Measurements from ENCODE around the gene JMJD1C. TPM values are rescaled to one million over a fixed set of nuclear protein-coding genes. Genes with fewer than 3 reads are reported as not detected.

JMJD1C gene
- total RNA-seq, 1 donor from 2014 or later: 120 TPM

DNA sequence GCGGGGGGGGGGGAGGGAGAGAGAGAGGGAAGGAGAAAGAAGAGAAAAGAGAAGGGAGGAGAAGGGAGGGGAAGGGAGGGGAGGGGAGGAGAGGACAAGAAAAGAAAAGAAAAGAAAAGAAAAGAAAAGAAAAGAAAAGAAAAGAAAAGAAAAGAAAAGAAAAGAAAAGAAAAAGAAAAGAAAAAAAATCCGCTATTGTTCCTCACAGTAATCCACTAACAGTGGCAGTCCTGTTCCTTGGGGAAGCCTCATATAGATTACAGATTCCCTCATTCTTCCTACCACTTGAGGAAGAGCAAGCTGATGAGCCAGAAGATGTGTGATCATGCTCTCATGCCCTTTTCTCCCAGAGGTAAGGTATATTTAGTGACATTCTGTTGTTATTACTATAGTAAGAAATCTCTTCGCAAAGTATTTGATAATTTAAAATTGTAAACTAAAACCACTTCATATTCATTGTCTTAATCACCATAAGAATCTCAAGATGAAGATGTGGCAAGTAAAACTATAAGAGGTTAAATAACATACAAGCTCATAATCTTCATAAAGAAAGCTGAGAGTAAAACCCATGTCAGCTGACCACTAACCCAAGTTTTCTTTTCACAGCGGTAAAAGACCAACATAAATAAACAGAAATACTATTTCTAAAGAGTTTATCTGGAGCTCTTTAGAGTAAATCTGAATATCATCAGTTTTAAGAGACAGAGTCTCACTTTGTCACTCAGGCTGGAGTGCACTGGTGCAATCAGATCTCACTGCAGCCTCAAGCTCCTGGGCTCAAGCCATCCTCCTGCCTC, 128.1 kb downstream of the JMJD1C start:
- Mint-ChIP-seq H3K36me3 (ENCODE audit: unreplicated experiment) (no peaks in the 10 kb centered on the region), H3K4me3 (ENCODE audit: unreplicated experiment) (no peak overlapping the region), H3K27me3 (ENCODE audit: unreplicated experiment) (no peaks in the 10 kb centered on the region), H3K4me1 (ENCODE audit: unreplicated experiment) (peaks cover 5% of the 10 kb centered on the region), H3K27ac (ENCODE audit: unreplicated experiment) (no peak overlapping the region), H3K9me3 (ENCODE audit: unreplicated experiment) (no peaks in the 10 kb centered on the region)
- TF ChIP-seq, protein P1, sequence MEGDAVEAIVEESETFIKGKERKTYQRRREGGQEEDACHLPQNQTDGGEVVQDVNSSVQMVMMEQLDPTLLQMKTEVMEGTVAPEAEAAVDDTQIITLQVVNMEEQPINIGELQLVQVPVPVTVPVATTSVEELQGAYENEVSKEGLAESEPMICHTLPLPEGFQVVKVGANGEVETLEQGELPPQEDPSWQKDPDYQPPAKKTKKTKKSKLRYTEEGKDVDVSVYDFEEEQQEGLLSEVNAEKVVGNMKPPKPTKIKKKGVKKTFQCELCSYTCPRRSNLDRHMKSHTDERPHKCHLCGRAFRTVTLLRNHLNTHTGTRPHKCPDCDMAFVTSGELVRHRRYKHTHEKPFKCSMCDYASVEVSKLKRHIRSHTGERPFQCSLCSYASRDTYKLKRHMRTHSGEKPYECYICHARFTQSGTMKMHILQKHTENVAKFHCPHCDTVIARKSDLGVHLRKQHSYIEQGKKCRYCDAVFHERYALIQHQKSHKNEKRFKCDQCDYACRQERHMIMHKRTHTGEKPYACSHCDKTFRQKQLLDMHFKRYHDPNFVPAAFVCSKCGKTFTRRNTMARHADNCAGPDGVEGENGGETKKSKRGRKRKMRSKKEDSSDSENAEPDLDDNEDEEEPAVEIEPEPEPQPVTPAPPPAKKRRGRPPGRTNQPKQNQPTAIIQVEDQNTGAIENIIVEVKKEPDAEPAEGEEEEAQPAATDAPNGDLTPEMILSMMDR (IDR thresholded peaks at IDR 0.05): no peak
- DNase-seq (ENCODE audit: extremely low spot score, unreplicated experiment): no peak

DNA sequence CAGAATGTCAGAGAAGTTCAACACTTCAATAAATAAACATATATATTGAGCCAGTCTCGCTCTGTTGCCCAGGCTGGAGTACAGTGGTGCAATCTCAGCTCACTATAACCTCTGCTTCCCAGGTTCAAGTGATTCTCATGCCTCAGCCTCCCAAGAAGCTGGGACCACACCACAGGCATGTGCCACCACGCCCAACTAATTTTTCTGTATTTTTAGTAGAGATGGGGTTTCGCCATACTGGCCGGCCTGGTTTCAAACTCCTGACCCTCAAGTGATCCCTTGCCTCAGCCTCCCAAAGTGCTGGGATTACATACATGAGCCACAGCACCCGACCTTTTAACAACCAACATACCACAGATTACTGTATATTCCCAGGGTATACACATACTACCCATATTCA, 134.2 kb downstream of the JMJD1C start:
- no peaks in the 10 kb centered on the region for H3K9me3 Mint-ChIP-seq (ENCODE audit: unreplicated experiment)
- peak overlapping the region; percentile 13 for H3K27ac Mint-ChIP-seq (ENCODE audit: unreplicated experiment)
- DNase-seq (ENCODE audit: extremely low spot score, unreplicated experiment): no peak
- no peak overlapping the region for H3K4me3 Mint-ChIP-seq (ENCODE audit: unreplicated experiment)
- no peaks in the 10 kb centered on the region for H3K27me3 Mint-ChIP-seq (ENCODE audit: unreplicated experiment)
- no peaks in the 10 kb centered on the region for H3K36me3 Mint-ChIP-seq (ENCODE audit: unreplicated experiment)
- peaks cover 15% of the 10 kb centered on the region for H3K4me1 Mint-ChIP-seq (ENCODE audit: unreplicated experiment)
- TF ChIP-seq, protein P1 (IDR thresholded peaks at IDR 0.05): no peak

DNA sequence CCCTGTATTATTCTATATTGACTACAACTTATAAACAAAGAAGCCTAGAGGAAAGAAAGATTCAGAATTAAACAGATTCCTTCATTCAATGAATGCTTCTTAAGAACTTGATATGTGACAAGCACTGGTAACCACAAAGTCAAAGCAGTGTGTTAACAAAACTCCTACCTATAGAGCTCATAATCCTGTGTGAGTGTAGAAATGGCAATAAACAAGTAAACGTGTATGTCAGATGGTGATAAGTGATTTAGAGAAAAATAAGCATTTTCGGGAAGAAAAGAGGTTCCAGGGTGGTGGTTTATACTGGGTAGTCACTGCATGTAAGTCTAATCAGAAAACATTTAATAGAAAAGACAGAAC, 141.3 kb downstream of the JMJD1C start:
- Mint-ChIP-seq H3K9me3 (ENCODE audit: unreplicated experiment) (no peaks in the 10 kb centered on the region), H3K27me3 (ENCODE audit: unreplicated experiment) (no peaks in the 10 kb centered on the region)
- TF ChIP-seq, protein P1 (IDR thresholded peaks at IDR 0.05): no peak

DNA sequence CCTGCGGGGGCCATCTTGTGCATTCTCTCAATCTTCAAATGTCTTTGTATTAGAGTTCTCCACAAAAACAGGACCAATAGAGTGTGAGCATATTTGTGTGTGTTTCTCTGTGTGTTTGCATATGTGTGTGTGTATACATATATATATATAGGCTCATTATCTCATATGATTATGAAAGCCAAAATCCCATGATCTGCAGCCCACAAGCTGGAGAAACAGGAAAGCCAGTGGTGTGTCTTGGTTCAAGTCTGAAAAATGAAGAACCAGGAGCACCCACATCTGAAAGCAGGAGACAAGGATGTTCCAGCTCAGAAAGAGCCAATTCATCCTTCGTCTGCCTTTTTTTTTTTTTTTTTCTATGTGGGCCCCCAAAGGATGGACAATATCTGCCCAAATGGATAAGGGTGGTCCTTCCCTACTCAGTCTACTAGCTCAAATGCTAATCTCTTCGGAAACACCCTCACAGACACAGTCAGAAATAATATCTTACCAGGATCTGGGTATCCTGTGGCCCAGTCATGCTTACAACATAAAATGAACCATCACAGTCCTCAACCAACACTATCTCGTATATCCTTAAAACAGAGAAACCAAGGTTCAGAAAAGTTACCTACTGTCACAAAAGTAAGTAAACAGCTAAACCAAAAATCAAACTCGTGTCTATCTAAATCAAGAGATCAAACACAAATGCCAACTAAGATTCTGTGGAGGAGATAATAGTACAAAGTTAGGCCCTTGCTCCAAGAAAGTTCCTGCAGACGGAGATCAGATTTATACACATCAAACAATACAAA, 141.9 kb downstream of the JMJD1C start:
- Mint-ChIP-seq H3K4me1 (ENCODE audit: unreplicated experiment) (peaks cover 3% of the 10 kb centered on the region), H3K9me3 (ENCODE audit: unreplicated experiment) (no peaks in the 10 kb centered on the region), H3K27ac (ENCODE audit: unreplicated experiment) (no peak overlapping the region), H3K27me3 (ENCODE audit: unreplicated experiment) (no peaks in the 10 kb centered on the region), H3K36me3 (ENCODE audit: unreplicated experiment) (peaks cover 13% of the 10 kb centered on the region), H3K4me3 (ENCODE audit: unreplicated experiment) (no peak overlapping the region)
- TF ChIP-seq, protein P1 (IDR thresholded peaks at IDR 0.05): no peak
- no peak for DNase-seq (ENCODE audit: extremely low spot score, unreplicated experiment)

More for the DNA sequence above, 141.3 kb downstream of the JMJD1C start:
- Mint-ChIP-seq H3K36me3 (ENCODE audit: unreplicated experiment) (peaks cover 9% of the 10 kb centered on the region), H3K27ac (ENCODE audit: unreplicated experiment) (no peak overlapping the region), H3K4me1 (ENCODE audit: unreplicated experiment) (peaks cover under 1% of the 10 kb centered on the region), H3K4me3 (ENCODE audit: unreplicated experiment) (no peak overlapping the region)
- DNase-seq (ENCODE audit: extremely low spot score, unreplicated experiment): no peak

DNA sequence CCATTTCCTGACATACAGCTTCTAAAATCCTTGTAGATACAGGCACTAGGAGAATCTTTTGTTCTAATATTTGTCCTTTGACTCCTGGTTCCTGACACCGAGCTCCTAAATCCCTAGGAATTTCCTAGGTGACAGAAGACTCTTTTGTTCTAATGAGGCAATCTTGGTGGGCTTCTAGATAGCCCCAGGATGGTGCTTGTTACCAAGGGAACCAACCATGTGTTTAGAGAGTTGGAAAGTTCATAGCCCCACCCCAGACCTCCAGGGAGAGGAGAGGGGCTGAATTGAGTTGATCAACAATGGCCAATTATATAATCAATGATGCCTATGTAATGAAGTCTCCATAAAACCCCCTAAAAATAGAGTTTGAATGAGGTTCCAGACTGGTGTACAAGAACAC, 145.1 kb downstream of the JMJD1C start:
- Mint-ChIP-seq H3K36me3 (ENCODE audit: unreplicated experiment) (peaks cover 17% of the 10 kb centered on the region), H3K4me3 (ENCODE audit: unreplicated experiment) (no peak overlapping the region), H3K4me1 (ENCODE audit: unreplicated experiment) (peaks cover 6% of the 10 kb centered on the region), H3K9me3 (ENCODE audit: unreplicated experiment) (no peaks in the 10 kb centered on the region), H3K27me3 (ENCODE audit: unreplicated experiment) (no peaks in the 10 kb centered on the region), H3K27ac (ENCODE audit: unreplicated experiment) (no peak overlapping the region)
- TF ChIP-seq, protein P1 (IDR thresholded peaks at IDR 0.05): no peak
- no peak for DNase-seq (ENCODE audit: extremely low spot score, unreplicated experiment)

Data from osteocyte (in vitro differentiated cells).